OCI-M1 (cell line): ENCODE measurements around the gene SERPINE1.

Source experiments
- DNase-seq: peaks from one replicate; lab custom pipeline; 2025; lab: John Stamatoyannopoulos, UW

SERPINE1 gene

GRCh38 chr7:101156866-101157589 lies 30.1 kb downstream of the SERPINE1 start:
- no peak for DNase-seq

- DNase-seq: no peak
Measured at GRCh38 chr7:101159696-101160674, 33.1 kb downstream of the SERPINE1 start.

GRCh38 chr7:101160910-101161309 lies 34.0 kb downstream of the SERPINE1 start:
- DNase-seq: no peak

GRCh38 chr7:101161692-101162471 lies 35.0 kb downstream of the SERPINE1 start:
- DNase-seq: no peak

GRCh38 chr7:101162551-101163278 lies 35.8 kb downstream of the SERPINE1 start:
- DNase-seq: peak; percentile 82

GRCh38 chr7:101163279-101164070 lies 36.6 kb downstream of the SERPINE1 start:
- DNase-seq: peak; percentile 80

GRCh38 chr7:101164071-101164840 lies 37.4 kb downstream of the SERPINE1 start:
- DNase-seq: no peak

GRCh38 chr7:101165075-101165957 lies 38.4 kb downstream of the SERPINE1 start, which contains the start of gene VGF:
Gene VGF (minus strand): TSS chr7:101165569. CDS start chr7:101164843, 726 bp downstream.
- peak; percentile 99 for DNase-seq

- DNase-seq: no peak
Measured at GRCh38 chr7:101165958-101166647, 39.2 kb downstream of the SERPINE1 start.

DNA sequence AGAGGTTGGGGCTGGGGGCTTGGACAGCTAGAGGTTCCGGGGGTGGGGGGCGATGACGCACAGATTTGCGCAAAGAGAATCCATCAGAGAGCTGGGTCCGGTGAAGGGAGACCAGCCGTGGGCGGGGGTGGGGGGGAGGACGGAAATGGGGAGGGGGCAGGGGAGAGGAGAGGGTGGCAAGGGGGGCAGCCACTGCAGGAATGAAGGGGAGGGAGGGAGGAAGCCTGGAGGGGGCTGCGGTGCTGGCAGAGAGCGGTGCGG lies 39.7 kb downstream of the SERPINE1 start:
- no peak for DNase-seq

DNA sequence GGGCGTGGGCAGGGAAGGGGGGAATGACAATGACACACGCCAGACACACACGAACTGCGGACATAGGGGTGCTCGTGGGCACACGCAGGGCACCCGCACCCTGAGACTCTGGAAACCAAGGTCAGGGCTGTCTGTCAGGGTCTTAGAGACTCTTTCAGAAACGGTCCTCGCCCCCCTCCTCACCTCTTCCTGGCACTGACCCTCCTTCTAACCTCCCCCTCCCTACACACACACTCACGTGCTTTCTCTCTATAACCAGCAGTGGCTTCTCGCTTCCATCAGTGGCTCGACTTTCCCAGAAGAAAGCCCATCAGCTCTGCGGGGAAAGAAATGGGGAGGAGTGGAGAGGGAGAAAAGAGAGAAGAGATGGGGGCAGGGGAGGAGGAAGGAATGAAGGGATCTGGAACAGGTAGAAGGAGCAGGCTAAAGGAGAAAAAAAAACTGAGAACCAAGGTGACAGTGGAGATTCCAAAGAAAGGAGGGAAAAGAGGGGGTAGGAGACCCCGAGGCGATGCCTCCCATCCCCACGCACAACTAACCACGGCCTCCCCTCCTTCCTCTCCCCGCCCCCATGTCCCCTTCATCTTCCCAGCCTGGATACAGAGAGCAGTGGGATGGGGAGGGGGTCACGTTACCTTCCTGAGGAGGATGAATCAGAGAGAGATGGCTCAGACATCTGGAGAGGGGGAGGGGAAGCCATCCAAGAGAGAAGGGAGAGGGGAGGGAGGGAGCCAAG lies 40.2 kb downstream of the SERPINE1 start:
- peak; percentile 41 for DNase-seq

DNA sequence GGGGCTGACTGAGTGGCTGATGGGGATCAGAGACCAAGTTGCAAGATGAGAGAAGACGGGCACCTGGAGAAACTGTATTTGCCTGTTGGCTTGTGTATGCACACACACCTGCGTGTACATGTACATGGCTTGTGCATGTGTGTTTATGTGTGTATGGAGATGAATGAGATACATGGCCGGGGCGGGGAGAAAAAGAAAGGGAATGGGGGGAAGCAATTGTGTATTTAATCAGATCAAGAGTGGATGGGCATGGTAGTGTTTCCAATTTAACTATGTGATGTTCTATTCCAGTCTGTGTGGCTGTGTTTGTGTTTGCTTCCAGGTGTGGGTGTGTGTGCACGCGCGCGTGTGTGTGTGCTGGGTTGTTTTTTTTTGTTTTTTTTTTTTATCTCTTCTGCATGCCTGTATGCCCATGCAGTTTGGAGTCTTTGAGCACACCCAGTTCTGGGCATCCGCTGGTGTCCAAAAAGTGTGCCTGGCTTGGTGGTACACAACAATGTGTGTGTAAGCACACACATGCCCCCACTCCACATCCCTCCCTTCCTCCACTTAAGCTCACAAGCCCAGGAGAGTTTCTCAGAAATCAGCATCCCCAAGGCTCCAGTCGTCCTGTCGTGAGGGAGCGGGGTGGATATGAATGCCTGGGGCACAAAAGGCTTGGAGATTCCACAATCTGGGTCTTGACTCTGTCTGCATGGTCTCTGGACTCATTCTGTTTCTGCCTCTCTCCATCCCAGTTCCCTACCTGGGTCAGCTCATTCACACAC lies 40.9 kb downstream of the SERPINE1 start:
- no peak for DNase-seq

- no peak for DNase-seq
Measured at GRCh38 chr7:101168412-101169049, 41.6 kb downstream of the SERPINE1 start.

DNA sequence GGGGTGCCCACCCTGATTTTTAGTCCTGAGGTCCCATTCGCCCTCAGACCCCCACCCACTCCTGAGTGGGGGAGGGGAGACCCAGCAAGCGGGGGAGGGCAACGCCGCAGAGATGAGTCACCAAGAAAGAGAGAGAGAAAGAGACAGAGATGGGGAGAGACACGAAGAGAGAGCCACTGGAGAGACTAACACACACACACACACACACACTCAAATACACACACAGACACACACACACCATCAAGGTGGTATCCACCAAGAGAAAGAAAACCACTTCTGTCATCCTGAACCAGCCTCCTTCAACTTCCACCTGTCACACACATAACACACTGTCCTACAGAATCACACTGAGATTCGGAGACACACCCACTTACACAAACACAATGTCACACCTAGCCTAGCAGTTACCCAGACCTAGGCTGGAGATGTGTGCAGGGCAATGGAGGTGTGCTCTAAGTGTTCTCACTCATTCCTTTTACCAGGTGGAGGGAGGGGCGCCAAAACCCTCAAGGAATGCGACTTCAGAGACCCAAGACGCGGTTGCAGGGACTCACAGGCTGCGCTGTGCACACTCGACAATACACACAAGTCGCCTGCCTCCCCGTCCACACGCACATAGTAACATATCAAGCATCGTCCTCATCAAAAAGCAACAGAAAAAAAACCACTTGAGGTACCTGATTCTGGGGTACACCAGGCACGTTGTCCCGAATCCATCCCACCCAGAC lies 42.4 kb downstream of the SERPINE1 start:
- DNase-seq: peak; percentile 52

DNA sequence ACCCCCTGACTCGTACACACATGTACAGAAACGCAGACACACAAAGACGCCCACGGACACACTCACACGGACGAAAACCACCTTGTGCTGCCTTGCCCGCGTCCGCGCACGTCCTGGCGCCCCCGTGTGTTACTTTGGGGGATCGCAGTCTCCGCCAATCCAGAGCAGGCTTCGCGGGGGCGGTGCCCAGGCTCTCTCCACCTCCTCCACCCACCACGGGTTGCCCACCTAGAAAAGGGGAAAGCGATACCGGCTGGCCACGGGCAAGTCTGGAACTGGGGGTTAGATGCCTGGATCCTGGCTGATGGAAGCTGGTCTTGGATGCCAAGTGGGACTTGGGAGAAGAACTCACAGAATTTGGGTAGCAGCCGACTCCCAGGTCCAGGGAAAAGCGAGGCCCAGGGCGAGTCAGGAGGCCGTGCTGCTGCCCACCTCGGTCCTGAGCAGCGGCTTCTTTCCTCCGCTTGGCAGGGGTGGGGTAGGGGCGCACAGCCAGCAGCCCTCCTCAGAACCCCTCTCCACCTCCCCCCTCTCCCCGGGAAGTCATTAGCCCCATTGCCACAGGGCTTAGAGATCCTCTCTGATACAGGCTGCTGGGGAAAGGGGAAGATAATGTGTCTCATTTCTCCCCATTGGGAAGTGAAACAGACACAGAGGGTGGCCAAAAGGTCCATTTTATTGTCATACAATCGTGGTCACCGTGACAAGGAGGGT lies 43.1 kb downstream of the SERPINE1 start:
- peak; percentile 89 for DNase-seq
